ENCODE data around the gene ABHD10.

- TF ChIP-seq EP300 (IDR thresholded peaks at IDR 0.05) (no peak), CTCF (IDR thresholded peaks at IDR 0.05) (no peak), POLR2A (IDR thresholded peaks at IDR 0.05) (no peak), POLR2AphosphoS5 (IDR thresholded peaks at IDR 0.05) (no peak)
Observed at GRCh38 chr3:111932946-111933345, 45.9 kb upstream of the ABHD10 start.
